Smooth muscle cell of the brain vasculature (primary cell): Measurements from ENCODE around the gene ADISSP.

Source experiments
- DNase-seq: peaks from one replicate; pipeline ENCODE4 v3.0.0-alpha.2; 2012; ENCODE audit warnings: low read depth, low spot score

Gene ADISSP

GRCh38 chr20:3767427-3768341 is at the start of gene ADISSP:
Gene ADISSP, minus strand, starts transcription at chr20:3767753. Its CDS starts 7,653 bp downstream, at chr20:3760100.
- peak; percentile 96 for DNase-seq

DNA sequence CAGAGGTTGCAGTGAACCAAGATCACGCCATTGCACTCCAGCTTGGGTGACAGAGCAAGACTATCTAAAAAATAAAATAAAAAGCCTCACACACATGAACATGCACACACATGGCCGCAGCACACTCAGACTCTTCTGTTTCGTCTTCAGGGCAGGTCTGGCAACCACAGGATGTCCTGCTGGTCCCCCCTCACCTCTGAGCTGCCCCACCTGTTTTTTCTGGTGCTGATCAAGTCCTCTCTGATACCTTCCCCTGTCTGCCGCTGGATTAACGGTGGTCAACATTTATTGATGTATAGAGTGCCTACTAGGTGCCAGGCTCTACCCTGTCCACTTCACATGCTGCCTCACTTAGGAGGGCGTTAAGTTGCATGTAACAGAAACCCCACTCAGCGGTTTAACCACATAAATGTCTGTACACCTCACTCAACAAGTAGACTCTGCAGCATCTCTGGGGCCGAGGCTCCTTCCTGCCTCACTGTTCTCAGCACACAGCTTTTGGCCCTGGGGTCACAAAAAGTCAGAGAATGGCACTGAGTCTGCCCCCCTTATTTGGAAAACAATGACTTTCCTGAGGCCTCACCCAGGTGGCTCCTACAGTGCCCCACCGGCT is 48.3 kb upstream of the ADISSP start:
- no peak for DNase-seq

DNA sequence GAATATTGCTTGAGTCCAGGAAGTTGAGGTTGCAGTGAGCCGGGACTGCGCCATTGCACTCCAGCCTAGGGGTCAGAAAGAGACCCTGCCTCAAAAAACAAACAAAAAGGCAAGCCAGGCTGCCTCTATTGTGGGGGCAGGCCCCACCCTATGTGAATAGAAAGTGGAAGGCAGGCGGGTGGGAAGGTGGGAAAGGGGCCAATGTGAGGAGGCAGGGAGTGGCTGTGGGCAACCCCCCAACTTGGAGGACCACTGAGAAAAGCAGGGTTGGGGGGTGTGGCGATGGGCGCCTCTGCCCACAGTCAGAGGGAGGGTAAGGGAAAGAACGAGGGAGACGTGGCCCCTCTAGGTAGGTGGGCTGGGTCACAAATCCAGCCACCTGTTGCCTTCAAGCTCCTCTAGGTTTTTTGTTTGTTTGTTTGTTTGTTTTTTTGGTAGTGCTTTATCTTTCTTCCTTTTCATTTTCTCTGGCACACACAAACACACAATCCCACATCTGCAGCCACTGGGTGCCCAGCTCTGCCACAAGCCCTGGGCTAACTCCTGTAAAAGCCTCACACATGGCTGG is 47.5 kb upstream of the ADISSP start:
- DNase-seq = no peak

GRCh38 chr20:3813848-3814581 is 46.5 kb upstream of the ADISSP start:
- no peak for DNase-seq

- DNase-seq = no peak
These were observed 45.7 kb upstream of the ADISSP start for GRCh38 chr20:3812975-3813847.

- no peak for DNase-seq
These were observed 44.7 kb upstream of the ADISSP start for GRCh38 chr20:3812259-3812681.

DNA sequence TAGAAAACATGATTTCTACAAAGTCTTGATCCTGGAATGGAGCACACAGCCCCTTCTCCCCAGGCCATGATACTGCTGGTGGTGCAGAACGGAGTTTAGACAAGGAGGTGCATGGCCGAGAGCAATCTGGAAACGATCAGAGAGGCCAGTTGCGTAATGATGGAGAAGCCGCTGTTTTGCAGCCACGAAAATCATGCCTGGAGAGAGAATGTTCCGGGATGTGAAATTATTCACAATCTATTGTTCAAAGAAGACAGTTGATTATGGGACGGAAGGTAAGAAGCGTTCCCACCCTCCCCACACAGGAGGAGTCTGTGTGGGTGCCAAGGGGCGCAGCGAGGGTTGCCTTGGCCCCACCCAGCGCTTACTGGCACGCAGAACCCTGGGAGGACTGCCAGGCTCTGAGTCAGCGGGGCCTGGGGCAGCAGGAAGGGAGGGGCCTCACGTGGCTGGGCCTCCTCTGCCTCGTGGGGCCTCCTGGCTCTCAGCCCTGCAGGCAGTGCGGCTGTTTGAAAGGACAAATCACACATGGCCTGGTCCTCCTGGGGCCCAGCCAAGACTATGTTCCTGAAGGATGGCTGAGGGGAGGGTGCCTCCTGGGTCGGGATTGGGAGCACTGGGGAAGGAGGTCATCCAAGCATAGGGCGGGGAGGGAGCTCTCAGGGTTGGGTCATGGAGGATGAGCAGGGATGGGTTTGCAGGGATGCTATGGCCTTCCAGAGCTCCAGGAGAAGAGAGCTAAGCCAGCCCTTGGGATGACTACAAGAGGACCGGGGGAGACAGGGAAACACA is 44.1 kb upstream of the ADISSP start:
- peak; percentile 98 for DNase-seq

GRCh38 chr20:3808544-3808943 is 41.0 kb upstream of the ADISSP start:
- DNase-seq = no peak

- no peak for DNase-seq
These were observed 37.2 kb upstream of the ADISSP start for GRCh38 chr20:3804781-3805180.

DNA sequence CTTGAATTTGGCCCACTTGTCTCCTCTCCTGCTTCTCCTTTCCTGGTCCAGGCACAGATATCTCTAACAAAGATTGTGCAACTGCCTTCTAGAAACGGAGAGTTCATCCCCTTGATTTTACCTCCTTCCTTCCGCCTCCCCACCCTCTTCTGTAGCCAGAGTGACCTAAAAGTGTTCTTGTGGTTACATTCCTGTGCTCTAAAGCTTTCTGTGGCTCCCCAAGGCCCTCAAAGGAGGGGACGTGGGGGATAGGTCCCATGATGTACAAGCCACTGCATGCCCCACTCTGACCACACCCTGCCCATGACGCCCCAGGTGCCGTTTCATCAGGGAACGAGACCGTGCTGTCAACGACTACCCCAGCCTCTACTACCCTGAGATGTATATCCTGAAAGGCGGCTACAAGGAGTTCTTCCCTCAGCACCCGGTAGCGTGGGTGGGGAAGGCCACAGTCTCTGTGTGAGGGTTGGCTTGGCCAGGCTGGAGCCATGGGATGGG is 36.8 kb upstream of the ADISSP start:
- DNase-seq = no peak

- no peak for DNase-seq
These were observed 36.3 kb upstream of the ADISSP start for GRCh38 chr20:3803854-3804253.

DNA sequence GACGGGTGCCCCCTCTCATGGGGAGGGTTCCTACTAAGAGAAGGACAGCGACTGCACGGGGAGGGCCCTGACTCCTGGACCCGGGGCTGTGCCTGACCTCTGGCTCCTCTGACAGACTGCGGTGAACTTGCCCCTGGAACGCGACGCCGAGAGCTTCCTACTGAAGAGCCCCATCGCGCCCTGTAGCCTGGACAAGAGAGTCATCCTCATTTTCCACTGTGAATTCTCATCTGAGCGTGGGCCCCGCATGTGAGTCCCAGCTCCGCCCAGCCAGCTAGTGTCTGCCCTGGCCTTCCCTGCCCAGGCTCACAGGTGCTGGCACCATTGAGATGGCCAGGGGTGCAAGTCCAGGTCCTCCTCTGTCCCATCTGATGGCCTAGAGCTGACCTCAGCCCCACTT is 35.7 kb upstream of the ADISSP start:
- no peak for DNase-seq

- no peak for DNase-seq
These were observed 35.1 kb upstream of the ADISSP start for GRCh38 chr20:3802524-3803239.

DNA sequence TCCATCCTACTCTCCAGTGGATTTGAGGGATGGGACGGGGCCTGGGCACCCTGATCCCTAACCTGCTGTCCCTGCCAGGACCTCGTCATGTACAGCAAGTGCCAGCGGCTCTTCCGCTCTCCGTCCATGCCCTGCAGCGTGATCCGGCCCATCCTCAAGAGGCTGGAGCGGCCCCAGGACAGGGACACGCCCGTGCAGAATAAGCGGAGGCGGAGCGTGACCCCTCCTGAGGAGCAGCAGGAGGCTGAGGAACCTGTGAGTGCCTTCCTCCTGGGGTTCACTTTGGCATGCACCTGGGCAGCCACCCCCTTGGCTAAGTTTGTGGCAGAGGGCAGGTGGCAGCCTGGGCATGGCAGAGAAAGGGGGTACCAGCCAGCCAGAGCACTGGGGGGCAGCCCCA is 34.3 kb upstream of the ADISSP start:
- no peak for DNase-seq

- DNase-seq = no peak
These were observed 33.7 kb upstream of the ADISSP start for GRCh38 chr20:3801299-3801698.

GRCh38 chr20:3800878-3801260 is 33.3 kb upstream of the ADISSP start:
- no peak for DNase-seq

GRCh38 chr20:3800256-3800877 is 32.8 kb upstream of the ADISSP start:
- no peak for DNase-seq

GRCh38 chr20:3798908-3799248 is 31.3 kb upstream of the ADISSP start:
- DNase-seq = no peak

DNA sequence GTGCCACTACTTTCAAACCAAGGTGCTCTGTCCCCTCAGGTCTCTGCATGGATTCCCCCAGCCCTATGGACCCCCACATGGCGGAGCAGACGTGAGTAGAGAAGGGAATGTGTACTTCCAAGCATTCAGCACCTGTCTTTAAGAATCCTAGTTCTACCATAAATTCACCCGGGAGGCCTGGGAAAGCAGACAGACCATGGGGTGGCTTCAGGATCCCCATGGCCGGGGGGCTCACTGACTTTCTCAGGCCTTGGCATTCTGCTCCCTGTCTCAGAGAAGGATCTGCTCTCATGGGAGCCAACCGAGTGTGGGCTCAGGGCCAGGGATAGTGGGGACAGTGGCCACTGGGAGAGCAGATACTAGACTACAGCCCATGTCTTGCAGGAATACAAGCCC is 30.8 kb upstream of the ADISSP start:
- no peak for DNase-seq
